HG02678 (cell line): Measurements from ENCODE around the gene UPB1.
A peak's percentile ranks its signal among the peaks of the same experiment; 100 is the strongest.

Experiments
- ATAC-seq: cut with Tn5 transposase; IDR thresholded peaks from one replicate; pipeline ENCODE4 v1.9.1; 2021; ENCODE audit warnings: mild to moderate bottlenecking, moderate library complexity; ENCODE audit not compliant: unreplicated experiment

Gene UPB1

GRCh38 chr22:24503843-24504338 lies 8.8 kb downstream of the UPB1 start:
- ATAC-seq: no peak

- no peak for ATAC-seq
Measured at GRCh38 chr22:24504540-24504939, 9.4 kb downstream of the UPB1 start.

GRCh38 chr22:24504956-24505736 lies 10.0 kb downstream of the UPB1 start:
- ATAC-seq: no peak

GRCh38 chr22:24506802-24507438 lies 11.8 kb downstream of the UPB1 start:
- ATAC-seq: no peak

- ATAC-seq: no peak
Measured at GRCh38 chr22:24507716-24508115, 12.6 kb downstream of the UPB1 start.

GRCh38 chr22:24510637-24511625 lies 15.8 kb downstream of the UPB1 start:
- no peak for ATAC-seq

- ATAC-seq: no peak
Measured at GRCh38 chr22:24512043-24512442, 16.9 kb downstream of the UPB1 start.

- no peak for ATAC-seq
Measured at GRCh38 chr22:24513378-24514240, 18.5 kb downstream of the UPB1 start.

GRCh38 chr22:24514241-24515026 lies 19.3 kb downstream of the UPB1 start:
- no peak for ATAC-seq

- no peak for ATAC-seq
Measured at GRCh38 chr22:24515027-24515338, 19.9 kb downstream of the UPB1 start.

GRCh38 chr22:24516301-24516737 lies 21.2 kb downstream of the UPB1 start:
- ATAC-seq: no peak

- no peak for ATAC-seq
Measured at GRCh38 chr22:24517446-24517845, 22.3 kb downstream of the UPB1 start.

- no peak for ATAC-seq
Measured at GRCh38 chr22:24518228-24518627, 23.1 kb downstream of the UPB1 start.

- ATAC-seq: no peak
Measured at GRCh38 chr22:24518771-24519485, 23.8 kb downstream of the UPB1 start.

GRCh38 chr22:24519496-24519895 lies 24.4 kb downstream of the UPB1 start:
- ATAC-seq: no peak

GRCh38 chr22:24521791-24522245 lies 26.7 kb downstream of the UPB1 start:
- no peak for ATAC-seq

GRCh38 chr22:24523873-24524272 lies 28.7 kb downstream of the UPB1 start:
- ATAC-seq: no peak

GRCh38 chr22:24525416-24526037 lies 30.4 kb downstream of the UPB1 start:
- ATAC-seq: peak; percentile 72
